Right renal pelvis (tissue), 4 donors: Measurements from ENCODE around the gene BCL7A. TPM values are rescaled to one million over a fixed set of nuclear protein-coding genes. Genes with fewer than 3 reads are reported as not detected.
"Not testable (repeated sequence)": the region's sequence is repeated elsewhere in the genome, so short reads cannot be mapped to it uniquely, and the experiment has no call there.

Source experiments
- DNase-seq, 4 donors: peaks; one replicate each; pipeline ENCODE4 v3.0.0-alpha.2; 2013; ENCODE audit warnings: low read depth in 4 of 4, low spot score in 3 of 4, missing footprints in 1 of 4
- polyA plus RNA-seq, 4 donors: library from polyadenylated mRNA; unstranded; fragments of 120-200 nt; gene quantifications; one replicate each; pipeline ENCODE4 v1.2.1, GENCODE V29; 2013; ENCODE audit not compliant: insufficient read length in 4 of 4

Gene BCL7A
- polyA plus RNA-seq, 4 donors: 34.0 to 39.7 (median 37.6) TPM

DNA sequence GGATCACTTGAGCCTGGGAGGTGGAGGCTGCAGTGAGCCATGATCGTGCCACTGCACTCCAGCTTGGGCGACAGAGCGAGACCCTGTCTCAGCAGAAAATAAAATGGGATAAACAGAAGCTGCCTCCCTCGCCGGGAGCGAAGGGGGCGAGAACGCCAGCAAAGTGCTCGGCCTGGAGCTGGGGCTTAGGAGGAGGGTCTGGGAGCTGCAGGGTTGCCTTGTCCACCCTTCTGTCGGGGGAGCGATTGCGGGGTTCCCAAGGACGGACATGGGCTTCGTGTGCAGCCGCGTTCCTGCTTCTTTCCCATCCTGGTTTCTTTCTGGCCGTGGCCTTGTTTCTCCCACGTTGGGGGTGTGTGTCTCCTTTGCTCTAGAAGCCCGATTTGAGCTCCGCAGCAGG is 29.0 kb downstream of the BCL7A start:
- no peak for DNase-seq

DNA sequence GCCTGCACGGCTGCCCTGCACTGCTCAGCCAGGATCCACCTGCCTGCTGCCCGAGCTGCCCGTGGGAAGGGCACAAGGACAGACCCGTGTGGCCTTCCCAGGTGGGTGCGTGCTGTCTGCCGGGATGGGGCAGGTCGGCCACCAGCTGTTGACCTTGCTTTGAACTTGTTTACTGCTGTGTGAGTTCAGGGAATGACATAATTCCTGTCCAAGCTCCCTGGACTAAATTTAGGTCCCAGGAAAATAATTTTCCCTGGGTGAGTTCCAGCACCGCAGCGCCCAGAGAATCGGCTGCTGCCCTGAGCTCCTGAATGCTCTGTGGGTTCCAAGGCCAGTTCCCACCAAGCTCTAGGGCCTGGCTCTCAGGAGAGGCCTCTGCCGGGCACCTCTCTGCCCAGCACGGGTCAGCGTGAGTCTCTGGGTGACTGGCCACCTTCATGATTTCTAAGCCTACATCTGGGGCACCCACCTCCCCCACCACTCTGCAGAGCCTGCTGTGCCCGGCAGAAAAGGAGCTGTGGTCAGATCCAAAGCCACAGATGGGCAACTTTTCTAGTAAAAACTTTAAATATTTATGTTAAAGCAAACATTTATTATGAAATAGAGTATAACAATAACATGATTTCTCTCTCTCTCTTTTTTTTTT is 29.7 kb downstream of the BCL7A start:
- DNase-seq: no peak

DNA sequence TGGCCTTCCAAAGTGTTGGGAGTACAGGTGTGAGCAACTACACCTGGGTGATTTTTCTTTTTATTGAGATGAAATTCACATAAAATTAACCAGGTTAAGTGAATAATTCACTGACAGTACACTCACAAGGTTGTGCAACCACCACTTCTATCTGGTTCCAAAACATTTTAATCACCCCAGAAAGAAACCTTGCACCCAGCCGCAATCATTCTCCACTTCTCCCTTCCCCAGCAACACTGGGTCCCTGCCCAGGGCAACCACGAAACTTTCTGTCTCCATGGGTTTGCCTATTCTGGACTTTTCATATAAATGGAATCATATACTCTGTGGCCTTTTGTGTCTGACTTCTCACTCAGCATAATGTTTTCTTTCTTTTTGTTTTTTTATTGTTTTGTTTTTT is 30.6 kb downstream of the BCL7A start:
- no peak for DNase-seq

DNA sequence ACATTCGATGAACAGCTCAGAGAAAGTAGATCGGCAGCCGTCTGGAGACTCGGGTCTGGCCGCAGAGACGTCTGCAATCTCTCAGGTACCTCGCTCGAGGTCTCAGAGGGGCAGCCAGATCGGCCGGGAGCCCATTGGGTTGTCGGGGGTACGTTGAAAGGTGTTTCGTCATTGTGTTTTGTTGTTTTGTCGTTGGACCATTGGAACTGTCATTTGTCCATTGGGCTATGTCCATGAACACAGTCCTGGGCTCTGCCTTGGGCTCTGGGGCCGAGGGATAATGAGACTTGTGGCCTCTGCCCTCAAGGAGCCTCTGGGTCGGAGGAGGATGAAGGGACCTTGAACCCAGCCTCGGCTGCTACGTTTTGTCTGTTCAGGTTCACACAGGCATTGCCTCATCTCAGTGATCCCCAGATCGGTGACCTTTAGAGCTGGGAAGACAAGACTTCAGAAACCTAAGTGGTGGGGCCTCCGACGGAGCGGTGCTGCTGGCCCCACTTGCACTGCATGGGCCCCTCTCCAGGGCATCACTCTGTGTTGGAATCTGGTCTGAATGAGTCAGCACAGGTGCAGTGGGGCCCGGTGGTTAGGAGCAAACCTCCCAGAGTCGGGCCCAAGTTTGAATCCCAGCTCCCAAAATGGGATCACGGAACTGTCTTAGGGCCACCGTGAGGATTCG is 33.3 kb downstream of the BCL7A start:
- no peak for DNase-seq

DNA sequence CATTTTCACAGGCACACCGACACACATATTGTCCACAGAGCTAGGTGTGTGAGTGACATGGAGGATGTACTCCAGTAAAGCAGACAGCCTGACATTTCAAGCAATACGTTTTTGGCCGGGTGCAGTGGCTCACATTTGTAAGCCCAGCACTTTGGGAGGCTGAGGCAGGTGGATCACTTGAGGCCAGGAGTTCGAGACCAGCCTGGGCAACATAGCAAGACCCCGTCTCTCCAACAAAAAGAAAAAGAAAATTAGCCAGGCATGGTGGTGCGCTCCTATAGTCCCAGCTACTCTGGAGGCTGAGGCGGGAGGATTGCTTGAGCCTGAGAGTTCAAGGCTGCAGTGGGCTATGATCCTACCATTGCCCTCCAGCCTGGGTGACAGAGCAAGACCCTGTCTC is 34.7 kb downstream of the BCL7A start:
- not testable (repeated sequence) for DNase-seq

DNA sequence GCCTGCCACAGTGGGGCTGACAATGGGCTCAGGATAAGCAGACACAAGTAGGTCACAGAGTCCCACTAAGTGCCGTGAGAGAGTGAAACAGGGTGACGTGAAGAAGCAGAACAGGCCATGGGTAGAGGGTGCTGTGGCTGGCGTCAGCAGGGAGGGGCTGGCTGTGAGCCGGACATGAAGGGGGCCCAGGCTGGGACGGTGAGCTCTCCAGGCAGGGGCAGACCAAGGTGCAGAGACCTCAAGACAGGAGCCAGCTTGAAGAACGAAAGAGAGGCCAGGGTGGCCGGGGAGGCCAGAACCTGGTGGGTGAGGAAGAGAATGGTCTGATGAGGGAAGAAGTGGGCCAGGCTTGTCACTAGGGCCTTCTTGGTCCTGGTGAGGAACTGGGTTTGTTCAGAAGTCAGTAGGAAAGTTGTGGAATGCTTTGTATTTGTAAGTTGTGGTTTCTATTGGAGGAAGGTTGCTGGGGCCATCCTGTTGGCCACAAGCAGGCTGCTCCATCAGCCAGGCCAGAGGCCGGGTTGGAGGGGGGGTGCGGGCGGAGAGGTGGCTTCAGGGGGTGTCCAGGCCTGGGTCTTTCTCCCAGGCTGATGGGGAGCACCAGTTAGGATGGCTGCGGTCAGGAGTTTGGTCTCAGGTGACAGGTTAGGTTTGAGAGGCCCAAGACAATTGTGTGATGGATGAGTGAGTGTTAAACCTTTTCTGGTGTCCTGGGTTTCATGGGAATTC is 35.5 kb downstream of the BCL7A start:
- no peak for DNase-seq

GRCh38 chr12:122057769-122058168 is 36.1 kb downstream of the BCL7A start:
- no peak for DNase-seq

DNA sequence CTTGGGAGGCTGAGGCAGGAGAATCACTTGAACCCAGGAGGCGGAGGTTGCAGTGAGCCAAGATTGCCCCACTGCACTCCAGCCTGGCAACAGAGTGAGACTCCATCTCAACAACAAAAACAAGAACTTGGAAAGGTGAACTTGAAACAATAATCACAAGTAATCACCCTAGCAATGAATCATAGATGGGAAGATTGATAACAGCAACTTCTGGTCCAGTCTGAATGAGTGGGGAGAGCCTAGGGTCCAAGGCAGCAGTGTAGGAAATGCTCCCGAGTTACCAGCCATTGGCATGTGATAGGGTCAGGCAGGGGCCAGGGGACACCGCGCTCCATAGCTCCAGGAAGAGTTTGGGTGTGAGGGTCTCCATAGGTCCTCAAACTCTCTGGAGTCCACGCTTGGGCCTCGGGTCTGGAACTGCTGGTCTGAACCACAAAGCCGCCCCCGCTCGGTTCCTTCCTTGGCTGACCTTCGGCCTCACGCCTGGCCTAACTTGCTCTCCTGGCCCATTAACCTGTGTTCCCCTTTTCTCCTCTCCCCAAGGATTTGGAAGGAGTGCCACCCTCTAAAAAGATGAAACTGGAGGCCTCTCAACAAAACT is 37.0 kb downstream of the BCL7A start:
- no peak for DNase-seq

- no peak for DNase-seq
Measured at GRCh38 chr12:122059203-122059960, 37.7 kb downstream of the BCL7A start.

DNA sequence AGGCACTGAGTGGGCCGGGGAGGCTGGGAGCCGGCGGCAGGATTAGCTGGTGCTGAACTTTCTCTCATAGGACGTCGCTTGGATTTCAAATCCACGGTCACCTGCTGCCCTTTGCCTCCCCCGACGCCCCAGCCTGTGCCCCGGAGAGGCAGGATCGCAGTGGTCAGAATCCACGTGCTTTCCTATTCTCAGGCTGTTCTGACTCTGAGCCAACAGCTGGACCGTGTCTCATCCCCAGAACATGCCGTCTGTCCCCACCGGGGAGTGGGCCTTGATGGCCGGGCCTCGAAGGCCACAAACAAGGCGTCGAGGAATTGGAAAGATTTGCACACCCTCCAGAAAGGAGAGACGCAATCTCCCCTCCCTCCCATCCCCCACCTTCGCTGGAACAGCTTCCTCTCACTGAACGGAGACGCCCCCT is 38.4 kb downstream of the BCL7A start:
- no peak for DNase-seq

DNA sequence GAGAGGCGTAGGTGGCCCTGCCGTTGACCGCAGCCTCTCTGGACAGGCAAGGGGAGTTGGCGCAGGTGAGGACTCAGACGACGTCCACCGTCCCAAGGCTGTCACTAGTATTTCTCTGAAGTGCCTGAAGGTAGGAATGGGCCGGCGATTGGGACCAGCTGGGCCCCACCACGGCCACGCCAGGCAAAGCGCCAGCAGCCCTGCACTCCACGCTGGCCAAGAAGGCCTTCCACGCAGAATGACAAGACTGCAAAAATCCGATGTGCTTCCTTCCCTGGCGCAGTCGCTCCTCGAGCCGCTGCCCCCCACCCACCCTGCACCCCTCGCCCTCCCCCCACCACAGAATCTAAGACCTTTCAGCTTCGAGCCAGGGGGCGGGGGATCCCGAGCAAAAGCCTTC is 39.6 kb downstream of the BCL7A start:
- DNase-seq: no peak

DNA sequence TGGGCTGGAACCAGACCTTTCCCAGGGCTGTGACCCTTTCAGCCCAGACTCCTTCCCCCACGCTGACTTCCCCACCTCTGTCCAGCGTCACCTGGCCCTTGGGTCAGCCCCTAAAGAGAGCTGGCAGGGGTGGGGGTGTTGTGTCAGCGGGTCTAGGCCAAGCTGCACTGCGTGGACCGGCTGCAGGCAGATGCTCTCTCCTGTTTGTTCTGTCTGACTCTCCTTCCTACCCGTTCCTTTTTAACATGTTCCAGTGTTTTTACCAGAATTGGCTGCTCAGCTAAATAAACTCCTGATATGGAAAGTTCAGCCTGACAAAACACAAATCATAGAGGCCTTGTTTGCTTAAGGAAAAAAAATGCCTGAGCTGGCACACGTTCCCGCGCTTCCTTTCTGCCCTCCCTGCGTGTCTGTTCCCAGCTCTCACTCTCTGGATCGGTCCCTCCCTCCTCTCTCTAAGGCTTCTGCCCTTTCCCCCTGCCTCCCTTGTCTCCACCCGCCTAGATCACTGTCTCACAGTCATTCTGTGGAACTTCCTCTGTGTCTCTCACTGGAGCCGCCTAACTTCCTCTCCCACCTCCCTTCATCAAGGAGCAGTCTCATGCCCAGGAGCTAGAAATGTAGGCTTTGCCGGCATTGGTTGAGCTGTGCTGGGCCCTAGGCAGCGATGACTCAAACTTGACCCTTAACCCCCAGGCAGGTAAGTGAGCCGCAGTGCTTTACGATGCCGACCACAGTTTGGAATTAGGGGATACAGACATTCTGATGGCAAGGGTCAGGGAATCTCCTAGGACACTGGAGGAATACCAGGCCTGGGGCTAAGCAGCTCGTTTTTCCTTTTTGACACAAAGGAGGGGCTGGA is 41.4 kb downstream of the BCL7A start:
- DNase-seq: no peak

GRCh38 chr12:122063694-122064024 is 42.0 kb downstream of the BCL7A start:
- DNase-seq: no peak

- peak in 2 of 4 donors; percentile 80 to 85 for DNase-seq
Measured at GRCh38 chr12:122064025-122064777, 42.5 kb downstream of the BCL7A start.

GRCh38 chr12:122064780-122065588 is 43.3 kb downstream of the BCL7A start:
- peak in 1 of 4 donors; percentile 67 for DNase-seq

DNA sequence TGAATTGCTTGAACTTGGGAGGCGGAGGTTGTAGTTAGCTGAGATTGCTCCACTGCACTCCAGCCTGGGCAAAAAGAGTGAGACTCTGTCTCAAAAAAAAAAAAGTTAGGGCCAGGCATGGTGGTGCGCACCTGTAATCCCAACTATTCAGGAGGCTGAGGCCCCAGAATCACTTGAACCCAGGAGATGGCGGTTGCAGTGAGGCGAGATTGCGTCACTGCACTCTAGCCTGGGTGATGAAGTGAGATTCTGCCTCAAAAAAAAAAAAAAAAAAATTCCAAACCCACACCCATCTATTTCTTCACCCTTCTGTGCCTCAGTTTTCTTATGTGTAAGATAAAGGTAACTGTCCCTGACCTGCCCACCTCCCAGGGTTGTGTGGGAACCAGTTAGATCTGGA is 45.9 kb downstream of the BCL7A start:
- DNase-seq: no peak

GRCh38 chr12:122067966-122068365 is 46.3 kb downstream of the BCL7A start:
- no peak for DNase-seq
